Mesenteric fat pad (tissue), 1 donor: ENCODE data around the gene CXCL9. TPM values are rescaled to one million over a fixed set of nuclear protein-coding genes. Genes with fewer than 3 reads are reported as not detected.
"Not testable (repeated sequence)": the region's sequence is repeated elsewhere in the genome, so short reads cannot be mapped to it uniquely, and the experiment has no call there.

Experiments
- DNase-seq: peaks from one replicate; pipeline ENCODE4 v3.0.0-alpha.2; 2020; ENCODE audit warnings: low spot score
- total RNA-seq: library from RNA; stranded (reverse); fragmentation: NEBNext Ultra II Directional; extraction: Animal tissue kit (Norgen Biotek cat#: 25700); gene quantifications from one replicate; pipeline ENCODE4 v1.2.1, GENCODE V29; 2021
- donor health status: DM: yes; HTN: yes; CAD: no.

The CXCL9 gene
- total RNA-seq, 1 donor from 2014 or later: 0.16 TPM

- no peak for DNase-seq
These were observed 5.1 kb upstream of the CXCL9 start for GRCh38 chr4:76012388-76012801.

GRCh38 chr4:76011700-76012387 is 4.5 kb upstream of the CXCL9 start:
- DNase-seq: no peak

DNA sequence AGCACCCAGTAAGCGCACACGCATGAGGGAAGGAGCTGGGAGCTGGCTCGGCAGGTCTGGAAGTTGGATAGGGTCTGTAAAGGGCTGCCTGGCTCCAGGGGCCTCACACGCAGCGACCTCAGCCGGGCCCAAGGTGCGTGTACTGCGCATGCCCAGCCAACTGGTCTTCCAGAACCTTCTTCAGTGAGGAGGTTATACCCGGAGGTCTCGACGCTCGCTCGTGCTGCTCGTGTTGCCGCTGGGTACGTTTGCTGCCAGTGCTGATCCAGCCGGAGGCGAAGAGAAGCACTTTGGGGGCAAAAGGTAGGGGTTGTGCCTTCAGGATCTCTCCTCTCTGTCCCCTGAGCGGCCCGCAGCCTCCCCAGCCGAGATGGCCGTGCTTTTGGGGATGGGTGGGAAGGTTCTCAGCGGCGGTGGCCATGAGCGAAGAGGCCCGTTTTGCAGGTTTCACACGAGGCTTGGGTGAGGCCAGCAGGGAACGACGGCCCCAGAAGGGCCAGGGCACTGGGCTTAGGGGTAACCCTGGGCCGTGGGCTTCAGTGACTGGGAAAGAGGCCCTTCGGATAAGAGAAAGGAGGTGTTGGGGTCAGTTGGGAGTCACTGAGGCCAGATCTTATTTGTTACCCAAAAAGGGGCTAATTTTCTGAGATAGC is 3.8 kb upstream of the CXCL9 start:
- no peak for DNase-seq

GRCh38 chr4:76010576-76010975 is 3.3 kb upstream of the CXCL9 start:
- no peak for DNase-seq

DNA sequence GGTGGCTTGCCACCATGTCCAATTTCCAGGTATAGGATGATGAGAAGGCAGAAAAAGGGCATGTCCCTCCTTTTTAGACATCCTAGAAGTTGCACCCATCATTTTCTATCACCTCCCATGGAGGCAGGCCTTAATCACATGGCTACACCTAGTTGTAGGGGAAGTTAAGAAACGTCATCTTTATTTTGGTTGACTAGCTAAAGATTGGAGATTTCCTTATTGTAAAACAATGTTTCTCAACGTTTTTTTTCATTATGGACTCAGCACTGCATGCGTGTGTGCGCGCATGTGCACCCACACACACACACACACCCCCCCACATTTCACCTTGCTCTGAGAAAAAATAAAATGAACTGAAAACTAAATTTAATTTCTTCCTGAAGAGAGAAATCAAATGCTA is 2.0 kb upstream of the CXCL9 start:
- DNase-seq: no peak

GRCh38 chr4:76003620-76004019 is 3.7 kb downstream of the CXCL9 start:
- DNase-seq: no peak

- DNase-seq: no peak
These were observed 4.3 kb downstream of the CXCL9 start for GRCh38 chr4:76003035-76003434.

GRCh38 chr4:76002176-76002575 is 5.1 kb downstream of the CXCL9 start:
- no peak for DNase-seq

DNA sequence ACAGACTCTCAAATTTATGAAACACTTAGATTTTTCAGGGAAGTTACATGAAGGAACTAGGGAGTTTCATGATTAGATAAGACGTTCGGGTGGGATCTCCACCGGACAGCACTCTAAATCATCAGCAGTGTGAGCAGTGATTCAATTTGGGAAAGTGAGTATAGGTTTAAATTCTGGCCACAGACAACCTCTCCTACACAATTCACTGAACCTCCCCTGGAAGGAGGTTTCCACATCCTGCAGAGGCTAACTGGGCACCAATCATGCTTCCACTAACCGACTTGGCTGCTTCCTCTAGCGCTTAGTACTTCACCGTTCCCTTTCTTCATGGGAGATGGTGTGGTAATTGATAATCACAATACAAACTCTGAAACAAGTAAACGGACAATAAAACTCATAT is 5.6 kb downstream of the CXCL9 start:
- DNase-seq: no peak

- DNase-seq: no peak
These were observed 7.0 kb downstream of the CXCL9 start for GRCh38 chr4:76000279-76000678.

- DNase-seq: not testable (repeated sequence)
These were observed 8.7 kb downstream of the CXCL9 start for GRCh38 chr4:75998525-75999147.

DNA sequence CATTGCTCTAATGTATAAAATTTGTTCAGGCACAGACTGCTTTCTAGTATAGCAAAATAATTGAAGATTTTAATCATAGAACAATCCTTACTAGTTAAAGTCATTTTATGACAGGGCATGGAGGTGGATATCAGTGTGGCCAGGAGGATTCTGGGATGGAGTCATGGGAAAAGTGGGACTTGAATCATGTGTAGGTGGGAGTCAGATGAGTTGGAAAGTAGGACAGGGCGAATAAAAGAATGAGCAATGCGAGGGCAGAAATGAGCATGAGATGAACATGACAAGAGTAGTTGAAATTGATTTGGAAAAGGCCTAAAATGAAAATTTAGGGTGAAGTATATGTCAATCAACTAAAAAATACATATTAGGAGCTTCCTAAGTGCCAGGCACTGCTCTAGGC is 9.4 kb downstream of the CXCL9 start:
- no peak for DNase-seq

DNA sequence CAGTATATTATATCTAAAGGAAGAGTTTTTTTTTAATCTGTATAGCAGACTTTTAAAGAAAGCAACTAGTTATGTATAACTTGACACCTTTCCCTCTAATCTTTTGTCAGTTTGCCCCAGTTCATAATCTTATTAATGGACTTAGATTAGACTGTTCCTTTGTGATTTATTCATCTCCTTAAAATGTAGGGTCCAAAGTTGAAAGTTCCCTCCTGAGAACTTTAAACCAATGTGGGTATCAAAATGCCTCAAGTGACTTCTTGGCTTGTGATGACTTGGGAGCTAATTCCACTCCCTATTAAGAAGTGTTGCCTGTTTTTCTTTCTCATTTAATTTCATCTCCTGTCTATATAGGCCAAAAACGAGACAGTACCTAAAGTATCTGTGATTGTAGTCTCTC is 10.2 kb downstream of the CXCL9 start:
- DNase-seq: no peak

GRCh38 chr4:75995727-75996126 is 11.6 kb downstream of the CXCL9 start:
- no peak for DNase-seq

DNA sequence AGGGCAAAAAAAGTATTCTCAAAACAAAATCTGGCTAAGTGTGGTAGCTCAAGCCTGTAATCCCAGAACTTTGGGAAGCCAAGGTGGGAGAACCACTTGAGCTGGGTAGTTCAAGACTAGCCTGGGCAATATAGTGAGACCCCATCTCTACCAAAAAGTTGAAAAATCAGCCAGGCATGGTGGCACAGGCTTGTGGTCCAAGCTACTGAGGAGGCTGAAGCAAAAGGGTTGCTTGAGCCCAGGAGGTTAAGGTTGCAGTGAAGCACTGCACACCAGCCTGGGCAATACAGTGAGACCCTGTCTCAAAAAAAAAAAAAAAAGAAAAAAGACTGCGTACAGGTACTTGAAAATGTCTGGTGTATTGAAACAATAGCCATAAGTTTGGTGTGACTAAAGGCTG is 14.8 kb downstream of the CXCL9 start:
- DNase-seq: no peak

GRCh38 chr4:75989846-75990528 is 17.3 kb downstream of the CXCL9 start:
- DNase-seq: no peak

- no peak for DNase-seq
These were observed 22.2 kb downstream of the CXCL9 start for GRCh38 chr4:75985116-75985515.

DNA sequence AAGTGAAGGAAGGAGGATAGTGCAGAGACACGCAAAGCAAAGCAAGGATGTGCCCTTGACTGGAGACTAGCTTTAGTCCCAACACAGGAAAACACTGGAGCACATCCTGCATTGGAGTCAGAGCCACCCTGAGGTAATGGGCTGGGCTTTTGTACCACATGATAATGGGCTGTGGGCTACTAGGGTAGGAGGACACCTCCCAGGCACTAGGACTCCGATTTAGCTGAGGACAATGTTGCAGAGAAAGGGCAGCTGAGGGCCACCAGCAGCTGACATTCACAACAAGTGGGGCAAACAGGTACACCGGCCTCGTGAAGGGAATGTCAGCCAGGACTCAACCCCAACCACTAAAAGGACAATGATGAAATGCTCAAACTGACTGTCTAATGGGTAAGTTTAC is 26.7 kb downstream of the CXCL9 start:
- DNase-seq: no peak

GRCh38 chr4:75976177-75976576 is 31.1 kb downstream of the CXCL9 start:
- no peak for DNase-seq

DNA sequence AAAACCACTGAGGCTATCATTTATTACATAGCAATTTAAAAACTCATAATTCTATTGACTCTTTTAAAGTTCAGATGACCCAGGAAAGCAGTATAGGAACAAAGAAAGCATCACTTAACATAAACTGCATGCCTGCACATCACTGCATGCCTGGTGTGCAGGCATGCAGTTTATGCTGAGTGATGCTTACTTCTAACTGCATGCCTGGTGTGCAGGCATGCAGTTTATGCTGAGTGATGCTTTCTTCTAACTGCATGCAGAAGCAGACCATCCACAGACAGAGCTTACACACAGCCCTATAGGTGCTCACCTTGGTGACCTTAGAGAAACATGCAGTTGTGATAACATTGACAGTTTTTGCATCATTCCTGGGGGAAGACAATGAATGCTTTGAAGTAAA is 33.5 kb downstream of the CXCL9 start:
- no peak for DNase-seq

DNA sequence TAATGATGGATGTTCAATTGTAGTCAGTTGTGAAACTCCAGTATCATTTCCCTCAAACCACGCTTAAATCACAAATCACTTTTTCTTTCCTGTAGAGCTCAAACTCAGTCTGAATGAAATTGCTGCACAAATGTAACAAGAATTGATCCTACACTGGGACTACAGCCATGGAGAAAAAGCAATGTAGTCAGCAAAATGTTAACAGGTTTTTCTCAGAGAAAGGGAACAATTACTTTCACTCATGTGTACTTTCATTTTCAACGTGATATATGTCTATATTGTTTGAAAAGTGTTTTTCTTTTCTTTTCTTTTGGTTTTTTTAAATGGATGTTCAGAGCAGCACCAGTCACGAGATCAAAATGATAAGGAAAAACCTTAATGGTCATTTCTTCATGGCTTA is 39.2 kb downstream of the CXCL9 start:
- no peak for DNase-seq

- no peak for DNase-seq
These were observed 43.8 kb downstream of the CXCL9 start for GRCh38 chr4:75963558-75963957.
